IPS-NIHi7 (cell line): ENCODE results near the gene OVCA2.

Experiments
- DNase-seq: peaks from one replicate; pipeline ENCODE4 v3.0.0; 2012; ENCODE audit warnings: mixed read lengths; ENCODE audit errors: extremely low spot score

OVCA2 gene

DNA sequence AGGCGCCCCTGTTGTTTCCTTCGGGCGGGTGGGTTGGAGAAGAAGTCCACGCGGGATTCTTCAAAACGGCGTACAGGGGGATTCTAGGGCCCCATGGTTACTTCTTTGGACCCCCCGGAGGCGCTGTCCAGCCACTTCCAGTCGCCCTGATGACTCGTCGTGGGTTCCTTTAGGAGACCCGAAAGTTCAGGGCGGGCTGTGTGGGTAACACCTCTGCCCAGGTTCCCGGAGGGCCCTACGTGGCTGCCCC is 12.4 kb downstream of the OVCA2 start:
- DNase-seq, result no peak

DNA sequence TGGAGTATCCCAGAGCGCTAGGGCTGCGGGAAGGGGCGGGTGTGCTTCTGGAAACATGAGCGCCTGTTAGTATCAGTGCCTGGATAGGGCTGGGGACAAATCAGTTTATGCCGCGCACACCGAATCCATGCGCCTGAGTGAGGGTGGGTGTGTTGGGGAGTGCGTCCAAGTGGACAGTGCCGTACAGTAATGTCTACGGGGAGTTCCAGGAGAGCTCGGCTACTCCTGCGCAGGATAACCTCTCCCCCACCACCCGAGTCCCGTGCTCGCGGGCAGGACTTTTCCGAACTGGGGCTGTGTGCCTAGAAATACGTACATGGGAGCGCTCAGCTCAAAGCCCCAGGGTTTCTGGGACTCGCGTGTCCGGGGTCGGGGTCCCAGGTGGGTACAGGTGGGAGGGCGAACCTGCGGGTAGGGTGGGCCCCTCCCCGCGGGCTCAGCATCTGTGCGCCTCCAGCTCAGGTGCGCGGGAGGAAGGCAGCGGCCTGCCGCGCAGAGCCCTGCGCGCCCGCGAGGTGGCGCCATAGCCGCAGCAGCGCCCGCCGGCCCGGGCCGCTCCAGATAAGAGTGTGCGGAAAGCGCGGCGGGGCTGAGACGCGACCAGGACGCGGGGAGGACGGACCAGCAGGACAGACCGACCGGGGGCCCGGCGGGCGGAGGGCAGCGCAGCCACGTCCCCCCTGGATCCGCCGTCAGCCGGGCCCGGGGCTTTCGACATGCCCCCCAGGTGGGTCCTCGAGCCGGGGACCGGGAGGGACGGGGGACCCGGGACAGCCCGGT is 12.9 kb downstream of the OVCA2 start, which contains the start of gene HIC1:
Gene HIC1 (plus strand): TSS at position 592 of the 780 bp plus-strand sequence. CDS start 1,588 bp downstream, outside the sequence.
- peak; percentile 75 for DNase-seq

DNA sequence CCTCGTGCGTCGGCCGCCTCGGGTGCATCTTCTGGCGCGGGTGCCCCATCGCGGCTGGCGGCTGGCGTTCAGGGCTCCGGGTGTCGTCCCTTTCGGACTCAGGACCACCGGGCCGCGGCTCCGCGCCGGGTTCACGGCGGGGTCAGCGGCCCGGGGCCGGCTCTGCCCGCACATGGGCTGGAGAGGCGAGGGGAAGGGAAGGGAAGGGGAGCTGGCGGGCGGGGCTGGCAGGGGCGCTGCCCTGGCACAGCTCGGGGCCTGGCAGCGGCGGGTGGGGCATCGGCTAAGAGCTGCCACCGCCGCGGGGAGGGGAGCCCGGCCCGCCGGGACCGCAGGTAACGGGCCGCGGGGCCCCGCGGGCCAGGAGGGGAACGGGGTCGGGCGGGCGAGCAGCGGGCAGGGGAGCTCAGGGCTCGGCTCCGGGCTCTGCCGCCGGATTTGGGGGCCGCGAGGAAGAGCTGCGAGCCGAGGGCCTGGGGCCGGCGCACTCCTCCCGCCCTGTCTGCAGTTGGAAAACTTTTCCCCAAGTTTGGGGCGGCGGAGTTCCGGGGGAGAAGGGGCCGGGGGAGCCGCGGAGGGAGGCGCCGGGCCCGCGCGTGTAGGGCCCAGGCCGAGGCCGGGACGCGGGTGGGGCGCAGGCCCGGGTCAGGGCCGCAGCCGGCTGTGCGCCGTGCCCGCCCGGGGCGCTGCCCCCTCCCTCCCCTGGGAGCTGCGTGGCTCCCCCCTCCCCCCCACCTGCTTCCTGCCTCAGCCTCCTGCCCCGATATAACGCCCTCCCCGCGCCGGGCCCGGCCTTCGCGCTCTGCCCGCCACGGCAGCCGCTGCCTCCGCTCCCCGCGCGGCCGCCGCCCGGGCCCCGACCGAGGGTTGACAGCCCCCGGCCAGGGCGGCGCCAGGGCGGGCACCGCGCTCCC is 13.7 kb downstream of the OVCA2 start:
- DNase-seq, result no peak

DNA sequence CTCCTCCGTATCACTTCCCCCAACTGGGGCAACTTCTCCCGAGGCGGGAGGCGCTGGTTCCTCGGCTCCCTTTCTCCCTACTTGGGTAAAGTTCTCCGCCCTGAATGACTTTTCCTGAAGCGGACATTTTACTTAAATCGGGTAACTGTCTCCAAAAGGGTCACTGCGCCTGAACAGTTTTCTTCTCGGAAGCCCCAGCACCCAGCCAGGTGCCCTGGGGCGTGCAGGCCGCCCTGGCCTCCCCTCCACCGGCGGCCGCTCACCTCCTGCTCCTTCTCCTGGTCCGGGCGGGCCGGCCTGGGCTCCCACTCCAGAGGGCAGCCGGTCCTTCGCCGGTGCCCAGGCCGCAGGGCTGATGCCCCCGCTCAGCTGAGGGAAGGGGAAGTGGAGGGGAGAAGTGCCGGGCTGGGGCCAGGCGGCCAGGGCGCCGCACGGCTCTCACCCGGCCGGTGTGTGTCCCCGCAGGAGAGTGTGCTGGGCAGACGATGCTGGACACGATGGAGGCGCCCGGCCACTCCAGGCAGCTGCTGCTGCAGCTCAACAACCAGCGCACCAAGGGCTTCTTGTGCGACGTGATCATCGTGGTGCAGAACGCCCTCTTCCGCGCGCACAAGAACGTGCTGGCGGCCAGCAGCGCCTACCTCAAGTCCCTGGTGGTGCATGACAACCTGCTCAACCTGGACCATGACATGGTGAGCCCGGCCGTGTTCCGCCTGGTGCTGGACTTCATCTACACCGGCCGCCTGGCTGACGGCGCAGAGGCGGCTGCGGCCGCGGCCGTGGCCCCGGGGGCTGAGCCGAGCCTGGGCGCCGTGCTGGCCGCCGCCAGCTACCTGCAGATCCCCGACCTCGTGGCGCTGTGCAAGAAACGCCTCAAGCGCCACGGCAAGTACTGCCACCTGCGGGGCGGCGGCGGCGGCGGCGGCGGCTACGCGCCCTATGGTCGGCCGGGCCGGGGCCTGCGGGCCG is 14.7 kb downstream of the OVCA2 start:
- no peak for DNase-seq

DNA sequence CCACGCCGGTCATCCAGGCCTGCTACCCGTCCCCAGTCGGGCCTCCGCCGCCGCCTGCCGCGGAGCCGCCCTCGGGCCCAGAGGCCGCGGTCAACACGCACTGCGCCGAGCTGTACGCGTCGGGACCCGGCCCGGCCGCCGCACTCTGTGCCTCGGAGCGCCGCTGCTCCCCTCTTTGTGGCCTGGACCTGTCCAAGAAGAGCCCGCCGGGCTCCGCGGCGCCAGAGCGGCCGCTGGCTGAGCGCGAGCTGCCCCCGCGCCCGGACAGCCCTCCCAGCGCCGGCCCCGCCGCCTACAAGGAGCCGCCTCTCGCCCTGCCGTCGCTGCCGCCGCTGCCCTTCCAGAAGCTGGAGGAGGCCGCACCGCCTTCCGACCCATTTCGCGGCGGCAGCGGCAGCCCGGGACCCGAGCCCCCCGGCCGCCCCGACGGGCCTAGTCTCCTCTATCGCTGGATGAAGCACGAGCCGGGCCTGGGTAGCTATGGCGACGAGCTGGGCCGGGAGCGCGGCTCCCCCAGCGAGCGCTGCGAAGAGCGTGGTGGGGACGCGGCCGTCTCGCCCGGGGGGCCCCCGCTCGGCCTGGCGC is 15.4 kb downstream of the OVCA2 start:
- no peak for DNase-seq

DNA sequence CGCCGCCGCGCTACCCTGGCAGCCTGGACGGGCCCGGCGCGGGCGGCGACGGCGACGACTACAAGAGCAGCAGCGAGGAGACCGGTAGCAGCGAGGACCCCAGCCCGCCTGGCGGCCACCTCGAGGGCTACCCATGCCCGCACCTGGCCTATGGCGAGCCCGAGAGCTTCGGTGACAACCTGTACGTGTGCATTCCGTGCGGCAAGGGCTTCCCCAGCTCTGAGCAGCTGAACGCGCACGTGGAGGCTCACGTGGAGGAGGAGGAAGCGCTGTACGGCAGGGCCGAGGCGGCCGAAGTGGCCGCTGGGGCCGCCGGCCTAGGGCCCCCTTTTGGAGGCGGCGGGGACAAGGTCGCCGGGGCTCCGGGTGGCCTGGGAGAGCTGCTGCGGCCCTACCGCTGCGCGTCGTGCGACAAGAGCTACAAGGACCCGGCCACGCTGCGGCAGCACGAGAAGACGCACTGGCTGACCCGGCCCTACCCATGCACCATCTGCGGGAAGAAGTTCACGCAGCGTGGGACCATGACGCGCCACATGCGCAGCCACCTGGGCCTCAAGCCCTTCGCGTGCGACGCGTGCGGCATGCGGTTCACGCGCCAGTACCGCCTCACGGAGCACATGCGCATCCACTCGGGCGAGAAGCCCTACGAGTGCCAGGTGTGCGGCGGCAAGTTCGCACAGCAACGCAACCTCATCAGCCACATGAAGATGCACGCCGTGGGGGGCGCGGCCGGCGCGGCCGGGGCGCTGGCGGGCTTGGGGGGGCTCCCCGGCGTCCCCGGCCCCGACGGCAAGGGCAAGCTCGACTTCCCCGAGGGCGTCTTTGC is 16.2 kb downstream of the OVCA2 start:
- no peak for DNase-seq

DNA sequence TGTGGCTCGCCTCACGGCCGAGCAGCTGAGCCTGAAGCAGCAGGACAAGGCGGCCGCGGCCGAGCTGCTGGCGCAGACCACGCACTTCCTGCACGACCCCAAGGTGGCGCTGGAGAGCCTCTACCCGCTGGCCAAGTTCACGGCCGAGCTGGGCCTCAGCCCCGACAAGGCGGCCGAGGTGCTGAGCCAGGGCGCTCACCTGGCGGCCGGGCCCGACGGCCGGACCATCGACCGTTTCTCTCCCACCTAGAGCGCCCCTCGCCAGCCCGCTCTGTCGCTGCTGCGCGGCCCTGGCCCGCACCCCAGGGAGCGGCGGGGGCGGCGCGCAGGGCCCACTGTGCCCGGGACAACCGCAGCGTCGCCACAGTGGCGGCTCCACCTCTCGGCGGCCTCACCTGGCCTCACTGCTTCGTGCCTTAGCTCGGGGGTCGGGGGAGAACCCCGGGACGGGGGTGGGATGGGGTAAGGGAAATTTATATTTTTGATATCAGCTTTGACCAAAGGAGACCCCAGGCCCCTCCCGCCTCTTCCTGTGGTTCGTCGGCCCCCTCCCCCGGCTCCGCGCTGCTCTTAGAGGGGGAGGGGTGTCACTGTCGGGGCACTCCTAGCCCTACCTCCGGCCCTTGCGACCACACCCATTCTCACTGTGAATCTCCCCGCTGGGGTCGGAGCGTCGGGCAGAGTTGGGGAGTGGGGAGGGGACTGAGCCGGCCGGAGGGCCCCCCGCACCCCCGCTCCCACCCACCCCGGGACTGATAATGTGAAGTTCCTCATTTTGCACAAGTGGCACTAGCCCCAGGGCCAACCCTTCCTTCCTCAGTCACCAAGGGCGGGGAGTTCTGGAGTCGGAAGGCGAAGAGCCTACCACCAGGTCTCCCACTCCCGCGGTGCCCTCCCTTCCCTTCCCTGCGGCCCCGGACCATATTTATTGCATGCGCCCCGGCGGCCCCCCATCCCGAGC is 17.0 kb downstream of the OVCA2 start:
- peak; percentile 79 for DNase-seq

DNA sequence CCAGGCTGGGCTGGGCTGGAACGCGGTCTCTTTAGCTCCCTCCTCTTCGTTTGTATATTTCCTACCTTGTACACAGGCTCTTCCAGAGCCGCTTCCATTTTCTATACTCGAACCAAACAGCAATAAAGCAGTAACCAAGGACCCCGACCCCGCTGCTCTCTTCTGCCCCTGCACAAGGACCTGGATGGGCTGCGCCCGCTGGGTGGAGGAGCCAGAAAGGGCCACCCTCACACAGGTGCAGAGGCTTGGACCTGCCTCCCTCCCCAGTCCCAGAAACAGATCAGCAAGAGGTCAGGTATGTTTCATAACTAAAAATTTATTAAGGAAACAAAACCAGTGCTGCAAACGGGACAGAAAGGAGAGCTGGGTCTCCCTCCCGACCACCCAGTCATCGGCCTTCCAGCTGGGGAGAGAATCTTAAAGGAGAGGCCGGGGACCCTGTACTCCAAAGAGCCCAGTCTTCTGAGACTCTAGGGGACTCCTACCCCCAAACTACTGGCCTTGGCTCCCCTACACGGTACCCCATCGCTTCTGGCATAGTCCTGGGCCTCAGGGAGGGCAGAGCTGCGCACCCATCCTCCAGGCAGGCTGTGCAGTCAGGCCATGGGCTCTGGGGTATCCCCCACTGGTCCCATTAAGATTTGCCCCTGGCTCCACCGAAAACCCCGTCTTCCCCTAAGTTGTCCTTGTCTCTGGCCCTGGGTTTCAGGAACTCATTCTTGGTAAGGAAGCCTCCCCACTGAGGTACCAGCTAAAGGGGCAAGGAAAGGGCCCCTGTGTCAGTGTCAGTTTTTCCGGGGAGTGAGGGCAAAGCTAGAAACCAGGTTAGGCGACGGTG is 17.9 kb downstream of the OVCA2 start:
- no peak for DNase-seq

DNA sequence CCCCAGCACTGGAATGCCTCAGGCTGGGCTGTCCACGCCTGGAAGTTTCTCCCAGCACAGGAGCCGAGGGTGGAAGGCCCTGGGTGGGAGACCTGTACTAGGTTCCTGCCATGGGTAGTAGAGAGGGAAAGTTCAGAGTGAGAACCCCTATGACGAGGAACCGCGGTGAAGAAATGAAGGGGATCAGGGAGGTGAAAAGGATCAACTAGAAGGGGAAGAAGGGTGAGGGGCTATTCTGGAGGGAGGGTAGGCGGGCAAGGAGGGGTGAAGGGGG is 18.5 kb downstream of the OVCA2 start:
- no peak for DNase-seq

DNA sequence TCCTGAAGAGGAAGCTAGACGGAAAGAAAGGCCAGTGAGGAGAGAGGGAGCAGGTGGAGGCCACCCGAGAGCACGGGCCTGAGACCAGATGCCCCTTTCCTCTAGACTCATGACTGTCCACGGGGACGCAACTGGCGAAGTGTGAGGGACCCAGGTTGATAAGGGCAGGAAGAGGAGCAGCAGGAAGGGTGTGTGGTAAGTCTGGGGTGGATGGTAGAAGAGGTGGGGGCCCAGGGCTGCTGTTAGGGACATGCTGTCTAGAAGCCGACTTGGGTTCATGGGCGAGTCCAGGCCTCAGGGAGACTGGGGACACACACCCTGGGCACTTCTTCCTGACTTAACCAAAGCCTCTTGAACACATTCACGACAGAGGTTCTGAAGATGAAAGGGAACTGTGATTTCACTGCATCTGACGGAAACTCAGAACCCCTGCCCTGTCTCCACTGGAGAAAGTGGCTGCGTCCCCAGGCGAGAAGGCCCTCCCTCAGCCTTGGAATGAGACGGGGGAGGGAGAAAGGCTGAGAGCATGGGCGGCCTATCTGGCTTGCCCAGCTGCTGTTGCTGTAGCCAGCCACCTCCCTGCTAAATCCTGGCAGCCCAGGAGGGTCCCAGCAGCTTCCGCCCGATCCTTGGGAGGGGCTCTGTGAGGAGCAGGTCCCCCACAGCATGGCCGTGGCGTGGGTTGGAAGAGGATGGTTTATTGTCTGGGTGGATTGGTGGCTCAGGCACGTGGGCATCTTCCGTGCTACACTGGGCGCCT is 19.0 kb downstream of the OVCA2 start:
- no peak for DNase-seq

DNA sequence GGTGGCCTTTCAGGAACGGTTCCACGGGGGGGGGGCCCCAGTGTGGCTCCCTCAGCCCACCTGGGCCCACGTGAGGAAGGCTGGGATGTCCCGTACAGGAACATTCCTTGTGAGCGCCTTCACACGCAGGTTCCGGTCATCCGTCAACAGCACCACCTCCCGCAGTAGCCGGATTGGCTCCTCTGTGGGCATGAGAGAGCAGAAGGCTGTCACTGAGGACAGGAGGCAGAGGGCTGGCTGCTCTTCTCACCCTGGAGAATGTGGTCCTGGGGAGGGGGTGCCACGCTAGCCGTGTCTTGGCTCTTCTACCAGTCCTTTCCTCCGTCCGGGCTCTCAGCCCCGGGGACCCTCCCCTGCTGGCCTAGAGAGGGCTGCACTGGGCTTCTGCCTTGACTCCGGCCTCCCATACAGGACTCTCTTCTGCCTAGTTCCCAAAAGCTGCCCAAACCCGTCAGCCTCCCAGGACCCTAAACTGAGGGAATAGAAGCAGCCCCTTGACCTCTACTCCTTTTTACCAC is 19.7 kb downstream of the OVCA2 start:
- no peak for DNase-seq

DNA sequence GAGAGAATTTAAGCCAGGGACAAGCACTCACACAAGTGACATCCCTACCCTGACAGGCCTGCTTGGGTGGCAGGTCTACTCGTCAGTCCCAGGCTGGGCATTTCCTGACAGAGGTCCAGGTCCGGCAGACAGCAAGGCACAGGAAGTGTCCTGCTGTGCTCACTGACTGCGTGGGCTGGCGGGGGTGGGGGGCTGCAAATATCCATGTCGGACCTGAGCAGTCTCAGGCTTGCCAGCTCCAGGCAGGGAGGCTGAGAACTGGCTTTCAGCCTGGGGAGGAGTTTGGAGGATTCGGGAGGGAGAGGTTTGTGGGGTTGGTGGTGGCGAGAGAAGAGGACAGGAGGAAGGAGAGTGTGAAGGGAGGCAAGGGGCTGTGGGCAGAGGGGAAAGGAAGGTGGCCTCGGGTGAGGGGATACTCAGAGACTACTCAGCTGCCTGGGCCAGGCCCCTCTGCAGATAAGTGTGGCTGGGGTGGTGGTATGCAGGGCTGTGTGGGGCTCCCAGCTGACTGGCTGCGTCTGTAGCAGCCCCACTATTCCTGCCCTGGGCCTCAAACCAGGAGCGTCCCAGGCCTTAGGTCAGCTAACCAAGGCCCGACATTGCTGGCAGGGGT is 20.9 kb downstream of the OVCA2 start:
- DNase-seq, result no peak

DNA sequence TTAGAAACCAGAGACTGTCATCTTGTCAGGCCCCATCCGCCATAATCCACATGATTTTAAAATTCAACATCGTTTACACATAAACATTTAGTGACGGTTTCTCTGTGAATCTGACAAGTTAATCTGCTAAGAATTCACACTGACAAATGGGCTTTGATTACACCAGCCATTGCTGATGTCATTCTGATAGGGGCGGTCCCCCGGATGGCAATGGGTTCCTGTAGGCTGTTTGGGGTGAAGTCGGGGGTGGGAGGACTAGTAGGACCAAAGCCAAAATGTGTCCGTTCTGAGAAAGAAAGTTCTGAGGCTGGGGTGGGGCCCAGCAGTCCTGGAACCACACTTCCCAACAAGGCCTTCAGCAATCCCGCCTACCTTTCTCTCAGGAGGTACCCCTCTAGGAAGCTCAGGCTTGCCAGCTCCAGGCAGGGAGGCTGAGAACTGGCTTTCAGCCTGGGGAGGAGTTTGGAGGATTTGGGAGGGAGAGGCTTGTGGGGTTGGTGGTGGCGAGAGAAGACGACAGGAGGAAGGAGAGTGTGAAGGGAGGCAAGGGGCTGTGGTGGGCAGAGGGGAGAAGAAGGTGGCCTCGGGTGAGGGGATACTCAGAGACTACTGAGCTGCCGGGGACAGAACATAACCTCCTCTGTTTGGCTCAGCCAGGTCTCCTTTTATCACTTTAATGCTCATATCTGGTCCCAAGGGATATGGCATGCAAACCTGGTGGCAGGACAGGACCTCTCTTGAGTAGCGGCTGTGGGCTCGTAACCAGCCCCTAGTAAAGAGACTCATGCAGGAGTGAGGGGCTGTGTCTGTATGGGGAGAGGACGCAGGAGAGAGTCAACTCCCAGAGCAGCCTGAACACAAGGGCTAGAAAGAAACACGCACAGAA is 21.7 kb downstream of the OVCA2 start:
- no peak for DNase-seq

DNA sequence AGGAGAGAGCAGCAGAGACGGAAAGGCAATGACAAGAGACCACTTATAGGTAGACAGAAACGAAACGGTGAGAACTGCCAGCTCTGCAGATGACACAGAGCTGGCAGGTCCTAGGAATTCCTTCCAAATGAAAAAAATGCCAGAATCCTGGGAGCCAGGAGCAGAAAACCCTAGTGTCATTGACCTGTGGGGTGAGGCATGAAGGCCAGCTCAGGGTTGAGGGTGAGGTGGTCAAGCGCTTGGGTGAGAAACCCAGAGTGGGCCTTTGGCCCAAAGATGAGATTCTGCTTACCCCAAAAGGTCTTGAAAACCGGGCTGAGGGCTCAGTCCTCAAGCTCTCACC is 22.3 kb downstream of the OVCA2 start:
- DNase-seq, result no peak

DNA sequence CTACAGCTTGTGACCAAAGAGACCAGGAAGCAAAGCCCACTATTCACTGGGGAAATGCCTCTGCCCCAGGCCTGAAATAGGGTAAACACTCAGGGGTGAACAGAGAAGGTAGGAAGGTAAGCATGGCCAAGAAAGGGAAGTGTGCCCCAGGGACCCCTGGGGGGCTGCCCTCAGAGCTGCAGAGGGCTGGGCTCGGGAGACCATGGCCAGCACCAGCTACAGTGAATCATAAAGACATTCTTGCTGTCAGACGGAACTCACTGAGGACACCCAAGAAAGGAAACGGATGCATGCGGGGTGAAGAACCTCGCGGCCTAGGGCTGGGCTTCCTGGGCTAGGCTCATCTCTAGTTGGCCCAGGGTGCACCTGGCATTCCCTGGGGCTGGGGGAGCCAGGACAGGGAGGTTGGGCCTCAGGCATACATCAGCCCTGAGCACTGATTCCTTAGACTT is 22.7 kb downstream of the OVCA2 start:
- DNase-seq, result no peak
